Measurements from ENCODE around the gene ENHO.

ENHO gene

GRCh38 chr9:34510497-34511468 is 12.0 kb downstream of the ENHO start:
- FAIRE-seq (no peak), DNase-seq (ENCODE audit: extremely low spot score, insufficient read length, low read depth) (no peak)

DNA sequence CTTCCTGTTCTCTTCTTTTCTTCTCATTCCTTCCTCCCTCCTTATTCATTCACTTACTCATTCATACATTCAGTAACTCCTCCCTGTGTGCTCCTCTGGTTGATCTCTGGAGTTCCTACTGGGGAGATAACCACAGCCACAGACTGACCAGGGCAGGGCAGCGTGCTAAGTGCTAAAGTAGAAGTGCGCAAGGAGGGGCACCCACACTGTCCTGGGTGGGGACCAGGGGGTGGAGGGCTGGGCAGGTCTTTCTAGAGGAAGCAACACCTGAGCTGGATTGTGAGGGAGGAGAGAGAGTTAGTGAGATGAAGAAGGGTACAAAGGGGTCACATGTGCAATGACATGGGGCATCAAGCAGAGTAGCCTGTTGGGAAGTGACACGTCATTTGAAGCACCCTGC is 13.8 kb downstream of the ENHO start:
- FAIRE-seq (no peak), DNase-seq (ENCODE audit: extremely low spot score, insufficient read length, low read depth) (no peak)

DNA sequence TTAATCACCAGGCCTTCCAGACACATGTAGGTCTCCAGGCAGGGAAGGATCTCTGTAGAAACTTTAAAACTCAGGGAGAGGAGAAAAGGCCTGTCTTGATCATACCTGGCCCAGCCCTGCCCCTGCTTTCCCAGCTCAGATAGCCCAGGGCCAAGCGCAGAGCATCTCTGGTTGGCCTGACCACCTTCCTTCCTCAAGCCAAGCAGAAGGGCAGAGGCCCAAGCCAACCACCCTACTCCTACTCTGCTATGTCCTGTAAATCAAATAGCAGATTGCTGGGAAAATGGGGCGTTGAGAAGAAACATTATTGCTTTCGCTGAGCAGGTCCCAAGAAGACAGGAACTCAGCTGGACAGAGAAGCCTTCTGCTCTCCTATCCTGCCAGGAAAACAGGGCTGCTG is 14.3 kb downstream of the ENHO start:
- DNase-seq (ENCODE audit: extremely low spot score, insufficient read length, low read depth) (no peak), FAIRE-seq (no peak)

- FAIRE-seq = no peak
- DNase-seq (ENCODE audit: extremely low spot score, insufficient read length, low read depth) = no peak
These were observed 14.8 kb downstream of the ENHO start for GRCh38 chr9:34507966-34508365.

- no peak for FAIRE-seq
These were observed 15.2 kb downstream of the ENHO start for GRCh38 chr9:34507556-34507955.

DNA sequence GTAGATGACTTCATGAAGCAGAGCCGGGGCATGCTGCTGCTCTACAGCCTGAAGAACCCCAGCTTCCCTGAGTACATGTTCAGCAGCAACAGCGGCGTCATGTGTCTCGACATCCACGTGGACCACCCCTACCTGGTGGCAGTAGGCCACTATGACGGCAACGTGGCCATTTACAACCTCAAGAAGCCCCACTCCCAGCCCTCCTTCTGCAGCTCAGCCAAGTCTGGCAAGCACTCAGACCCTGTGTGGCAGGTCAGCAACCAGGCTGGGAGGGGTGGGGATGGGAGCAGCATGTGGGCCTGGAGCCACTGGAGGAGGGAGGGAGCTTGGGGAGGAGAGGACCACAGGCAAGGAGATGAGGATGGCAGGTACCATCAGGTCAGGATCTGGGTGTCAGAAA is 16.2 kb downstream of the ENHO start:
- DNase-seq (ENCODE audit: extremely low spot score, insufficient read length, low read depth) = no peak
- FAIRE-seq = no peak

More at GRCh38 chr9:34507556-34507955, 15.2 kb downstream of the ENHO start:
- DNase-seq (ENCODE audit: extremely low spot score, insufficient read length, low read depth) = no peak

- no peak for FAIRE-seq
- no peak for DNase-seq (ENCODE audit: extremely low spot score, insufficient read length, low read depth)
These were observed 17.2 kb downstream of the ENHO start for GRCh38 chr9:34505370-34506120.

DNA sequence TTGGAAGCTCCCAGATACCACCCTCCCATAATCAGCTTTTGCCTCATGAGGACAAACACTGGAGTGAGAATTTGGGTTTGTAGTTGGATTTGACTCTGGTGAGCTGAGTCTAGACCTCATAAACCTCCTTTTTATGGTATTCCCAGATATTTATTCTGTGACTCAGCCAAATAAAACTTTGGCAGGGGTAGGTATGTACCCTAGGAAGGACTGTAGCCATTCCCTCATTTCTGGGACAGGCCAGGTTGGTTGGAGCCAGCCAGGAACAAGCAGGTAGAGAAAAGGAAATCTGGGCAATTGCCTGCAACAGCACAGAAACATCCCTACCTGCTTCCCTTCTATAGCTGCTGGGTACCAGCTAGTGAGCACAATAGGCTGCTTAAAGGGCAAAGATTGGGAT is 19.4 kb downstream of the ENHO start:
- no peak for DNase-seq (ENCODE audit: extremely low spot score, insufficient read length, low read depth)
- FAIRE-seq = no peak

GRCh38 chr9:34502891-34503290 is 19.9 kb downstream of the ENHO start:
- DNase-seq (ENCODE audit: extremely low spot score, insufficient read length, low read depth) (no peak), FAIRE-seq (no peak)

- FAIRE-seq (no peak), DNase-seq (ENCODE audit: extremely low spot score, insufficient read length, low read depth) (no peak)
These were observed 20.3 kb downstream of the ENHO start for GRCh38 chr9:34502471-34502870.

GRCh38 chr9:34501889-34502425 is 20.8 kb downstream of the ENHO start:
- DNase-seq (ENCODE audit: extremely low spot score, insufficient read length, low read depth) (no peak), FAIRE-seq (no peak)

DNA sequence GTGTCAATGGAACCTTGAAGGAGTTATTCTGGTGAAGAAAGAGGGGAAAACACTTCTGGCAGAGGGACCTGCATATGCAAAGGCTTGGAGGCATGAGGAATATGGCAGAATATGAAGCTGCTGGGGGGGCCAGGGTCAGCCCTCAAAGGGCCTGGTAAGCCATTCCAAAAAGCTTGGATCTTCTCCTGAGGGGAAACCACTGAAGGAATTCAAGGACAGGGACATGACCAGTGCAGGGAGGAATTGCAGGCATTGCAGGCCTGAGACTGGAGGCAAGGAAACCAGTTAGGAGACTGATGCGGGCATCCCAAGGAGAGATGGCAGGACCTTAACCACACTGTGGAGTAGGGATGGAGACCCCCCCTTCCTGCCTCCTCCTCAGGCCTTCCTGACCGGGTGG is 21.4 kb downstream of the ENHO start:
- no peak for DNase-seq (ENCODE audit: extremely low spot score, insufficient read length, low read depth)
- FAIRE-seq = no peak

- DNase-seq (ENCODE audit: extremely low spot score, insufficient read length, low read depth) (peak; percentile 59), FAIRE-seq (peak; percentile 85)
These were observed 22.0 kb downstream of the ENHO start for GRCh38 chr9:34500623-34501267.

- no peak for FAIRE-seq
- no peak for DNase-seq (ENCODE audit: extremely low spot score, insufficient read length, low read depth)
These were observed 23.7 kb downstream of the ENHO start for GRCh38 chr9:34499076-34499475.

GRCh38 chr9:34498553-34498952 is 24.2 kb downstream of the ENHO start:
- FAIRE-seq (no peak), DNase-seq (ENCODE audit: extremely low spot score, insufficient read length, low read depth) (no peak)

DNA sequence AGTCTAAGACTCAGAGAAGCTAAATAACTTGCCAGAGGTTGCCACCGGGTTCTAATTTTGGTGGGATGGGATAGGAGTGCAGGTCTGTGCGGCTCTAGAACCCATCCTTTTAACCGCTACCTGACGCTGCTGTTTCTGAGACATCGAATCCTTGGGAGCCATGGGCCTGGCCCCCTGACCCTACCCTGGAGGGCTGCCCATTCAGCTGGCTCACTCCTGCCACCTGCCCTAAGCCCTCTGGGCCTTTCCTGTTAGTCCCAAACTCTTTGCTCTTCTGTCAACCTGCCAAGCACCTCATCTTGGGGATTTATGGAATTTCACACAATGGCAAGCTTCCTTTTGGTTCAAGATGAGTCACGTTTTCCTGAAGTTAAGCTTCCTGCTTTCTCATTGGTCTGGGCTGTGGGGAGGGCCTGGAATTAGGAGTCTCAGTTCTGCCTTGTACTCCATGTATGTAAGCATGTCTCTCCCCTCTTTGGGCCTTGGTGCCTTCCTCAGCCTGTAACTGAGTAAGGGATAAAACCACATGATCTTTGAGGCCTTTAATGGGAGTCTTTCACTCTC is 26.6 kb downstream of the ENHO start:
- FAIRE-seq (no peak), DNase-seq (ENCODE audit: extremely low spot score, insufficient read length, low read depth) (no peak)

DNA sequence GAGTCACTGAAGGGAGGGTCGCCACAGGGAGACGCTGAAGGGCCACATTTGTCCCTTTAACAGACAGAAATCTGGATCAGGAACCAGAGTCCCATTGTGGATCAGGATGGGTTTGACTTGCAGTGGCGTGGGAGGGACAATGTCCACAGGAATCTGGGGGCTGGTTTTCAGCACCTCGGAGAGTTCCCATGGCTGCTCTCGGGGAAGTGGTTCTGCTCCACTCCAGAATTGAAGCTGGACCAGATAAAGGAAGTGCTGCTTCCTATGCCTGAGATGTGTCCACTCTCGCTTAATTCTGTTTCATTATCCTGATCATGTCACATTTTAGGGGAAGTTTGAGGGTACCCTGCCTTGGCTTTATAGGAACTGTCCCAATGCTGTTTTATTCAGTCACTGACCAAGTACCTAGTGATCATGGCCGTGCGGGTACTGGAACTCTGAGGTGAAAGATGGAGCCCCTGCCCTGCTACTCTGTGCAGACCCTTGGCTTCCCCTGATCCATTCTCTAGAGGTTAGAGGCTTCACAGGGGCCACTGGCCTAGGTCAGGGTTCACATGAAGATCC is 28.7 kb downstream of the ENHO start:
- DNase-seq (ENCODE audit: extremely low spot score, insufficient read length, low read depth) (no peak), FAIRE-seq (peak; percentile 46)

GRCh38 chr9:34492051-34492450 is 30.7 kb downstream of the ENHO start:
- FAIRE-seq = no peak
- DNase-seq (ENCODE audit: extremely low spot score, insufficient read length, low read depth) = no peak

DNA sequence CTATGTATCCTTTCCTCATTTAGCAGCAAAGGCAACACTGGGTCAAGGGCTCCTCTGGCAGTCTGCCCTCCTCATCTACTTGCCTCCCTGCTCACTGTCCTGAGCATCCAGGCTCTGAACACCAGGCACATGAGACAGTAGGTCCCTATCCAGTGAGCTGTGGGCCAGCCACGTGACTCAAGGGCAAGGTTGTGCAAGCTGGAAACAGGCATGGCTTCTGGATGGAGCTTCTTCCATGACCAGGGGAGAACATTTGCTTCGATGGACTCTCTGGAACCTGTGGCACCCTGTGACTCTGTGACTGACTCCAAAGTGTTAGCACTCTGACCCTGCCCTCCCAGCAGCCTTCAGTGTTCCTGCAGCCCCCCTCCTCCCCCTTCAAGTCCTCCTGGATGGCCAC is 31.2 kb downstream of the ENHO start:
- DNase-seq (ENCODE audit: extremely low spot score, insufficient read length, low read depth) = no peak
- no peak for FAIRE-seq

DNA sequence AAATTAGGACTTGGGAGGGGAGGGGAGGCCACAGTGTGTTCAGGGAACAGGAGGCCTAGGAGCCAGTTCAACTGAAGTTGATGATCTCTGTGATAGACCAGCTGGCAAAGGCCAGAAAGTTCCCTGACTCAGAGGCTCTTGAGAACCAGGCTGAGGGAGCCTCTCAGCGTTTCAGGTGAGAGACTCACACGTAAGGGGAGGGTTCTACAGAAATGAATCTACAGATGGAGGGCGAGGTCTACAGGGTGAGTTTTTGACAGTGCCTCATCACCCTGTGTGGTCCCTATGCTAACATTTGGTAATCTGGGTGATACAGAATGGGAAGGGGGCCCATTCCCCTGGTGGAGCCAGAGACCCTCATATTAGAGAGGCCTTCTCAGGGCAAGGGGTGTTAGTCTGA is 32.0 kb downstream of the ENHO start:
- DNase-seq (ENCODE audit: extremely low spot score, insufficient read length, low read depth) = no peak
- FAIRE-seq = no peak

All from GM18507 (cell line).